LoVo (cell line): ENCODE results near the gene HLA-DOB.

Experiments used
- DNase-seq: peaks from one replicate; pipeline ENCODE4 v3.0.0-alpha.2; 2016; ENCODE audit warnings: low spot score

Gene HLA-DOB

DNA sequence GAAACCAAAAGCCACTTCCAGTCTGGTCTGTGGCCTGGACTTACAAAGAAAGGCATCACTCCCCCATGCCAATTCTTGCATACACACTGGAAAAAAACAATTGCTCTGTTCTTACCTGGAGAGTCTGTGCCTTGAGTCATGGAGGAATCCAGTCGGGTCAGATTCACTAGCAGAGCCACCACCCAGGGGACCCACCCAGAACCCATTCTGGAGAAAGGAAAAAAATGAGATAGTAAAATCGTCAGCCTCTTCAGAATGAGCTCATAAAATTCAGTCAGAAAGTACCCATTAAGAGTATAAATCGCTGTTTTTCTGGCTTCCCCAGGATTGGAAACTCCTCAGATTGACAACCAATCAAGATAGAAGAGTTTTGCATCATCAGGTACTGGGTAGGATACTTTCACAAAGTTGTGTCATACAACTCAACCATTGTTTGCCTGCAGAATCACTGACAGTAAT, at the start of gene HLA-DOB:
Gene HLA-DOB (minus strand): TSS at position 257 of the 459 bp plus-strand sequence. CDS start 51 bp downstream, at position 206.
- peak; percentile 5 for DNase-seq

DNA sequence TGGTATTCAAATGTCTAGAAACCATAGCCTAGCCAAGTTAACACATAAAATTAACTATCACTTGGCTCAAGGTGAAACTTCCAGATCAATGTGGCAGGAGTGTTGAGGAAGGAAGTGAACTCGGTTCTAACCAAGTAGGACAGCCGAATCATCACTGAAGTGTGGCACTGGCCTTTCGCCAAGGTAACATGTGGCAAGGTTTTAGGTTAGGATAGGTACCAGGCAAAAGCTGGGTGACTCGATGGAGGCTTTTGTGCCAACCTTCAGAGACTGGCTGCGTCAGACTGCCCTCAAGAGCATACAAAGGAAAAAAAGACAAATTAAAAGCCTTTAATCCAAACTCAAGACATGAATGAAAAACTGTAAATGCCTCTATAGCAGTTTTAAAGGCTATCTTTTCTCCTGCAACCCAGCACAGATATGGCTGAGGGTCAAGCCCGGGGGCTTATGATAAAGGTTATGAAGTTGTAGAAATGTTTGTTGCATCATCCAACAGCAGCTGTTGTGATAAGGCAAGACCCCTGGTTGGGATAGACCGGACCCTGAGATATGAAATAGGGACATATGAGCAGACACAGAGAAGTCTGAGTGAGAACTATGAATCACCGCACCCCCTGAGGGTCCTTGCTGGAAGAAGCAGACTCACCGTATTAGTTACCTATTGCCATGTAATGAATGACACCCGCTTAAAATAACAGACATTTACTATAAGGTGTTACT, 49.1 kb upstream of the HLA-DOB start:
- DNase-seq, result no peak

DNA sequence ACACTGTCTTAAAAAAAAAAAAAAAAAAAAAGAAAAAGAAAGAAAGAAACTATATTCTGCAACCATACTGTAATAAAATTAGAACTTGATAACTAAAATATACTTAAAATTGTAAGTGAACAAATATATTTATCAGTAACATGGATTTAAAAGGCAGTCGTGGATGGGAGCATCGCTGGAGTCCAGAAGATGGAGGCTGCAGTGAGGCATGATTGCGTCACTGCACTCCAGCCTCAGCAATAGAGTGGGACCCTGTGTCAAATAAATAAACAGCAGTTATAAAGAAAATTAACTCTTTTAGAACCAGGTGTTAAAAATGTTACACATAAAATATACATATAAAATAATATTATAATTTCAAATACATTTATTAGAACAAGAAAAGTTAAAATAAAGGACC, 45.9 kb upstream of the HLA-DOB start:
- DNase-seq, result no peak

DNA sequence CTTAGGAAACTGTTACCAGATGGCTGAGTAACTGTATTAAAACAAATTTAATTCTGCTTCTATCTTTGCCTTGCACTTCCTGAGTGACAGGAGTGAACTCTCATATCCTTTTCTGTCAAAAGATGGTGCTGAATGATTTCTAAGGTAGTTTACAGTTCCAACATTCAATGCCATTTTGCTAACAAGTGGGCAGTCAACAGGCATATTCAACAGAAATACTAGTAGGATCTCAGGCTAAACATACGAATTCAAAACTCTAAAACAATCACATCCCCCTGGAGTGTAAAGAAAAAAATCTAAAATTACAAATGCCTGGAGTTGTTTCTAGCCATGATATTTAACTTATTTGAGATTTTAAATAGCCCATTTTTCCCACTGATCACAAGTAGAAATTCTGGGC, 43.9 kb upstream of the HLA-DOB start:
- no peak for DNase-seq

DNA sequence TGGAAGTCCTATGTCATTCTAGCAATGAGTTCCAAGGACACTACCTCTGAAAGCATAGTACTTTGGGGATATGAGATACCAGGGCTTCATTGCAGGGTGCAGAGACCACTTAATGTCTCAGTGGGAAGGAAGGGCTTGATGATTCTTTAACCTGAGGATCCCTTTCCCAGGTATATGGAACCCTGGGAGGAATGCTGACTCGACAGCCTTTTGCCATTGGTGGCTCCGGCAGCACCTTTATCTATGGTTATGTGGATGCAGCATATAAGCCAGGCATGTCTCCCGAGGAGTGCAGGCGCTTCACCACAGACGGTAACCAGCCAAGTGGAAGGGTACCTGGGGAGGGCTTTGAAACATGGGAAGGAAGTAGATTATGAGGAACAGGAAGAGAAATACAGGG, 41.4 kb upstream of the HLA-DOB start:
- DNase-seq, result no peak

DNA sequence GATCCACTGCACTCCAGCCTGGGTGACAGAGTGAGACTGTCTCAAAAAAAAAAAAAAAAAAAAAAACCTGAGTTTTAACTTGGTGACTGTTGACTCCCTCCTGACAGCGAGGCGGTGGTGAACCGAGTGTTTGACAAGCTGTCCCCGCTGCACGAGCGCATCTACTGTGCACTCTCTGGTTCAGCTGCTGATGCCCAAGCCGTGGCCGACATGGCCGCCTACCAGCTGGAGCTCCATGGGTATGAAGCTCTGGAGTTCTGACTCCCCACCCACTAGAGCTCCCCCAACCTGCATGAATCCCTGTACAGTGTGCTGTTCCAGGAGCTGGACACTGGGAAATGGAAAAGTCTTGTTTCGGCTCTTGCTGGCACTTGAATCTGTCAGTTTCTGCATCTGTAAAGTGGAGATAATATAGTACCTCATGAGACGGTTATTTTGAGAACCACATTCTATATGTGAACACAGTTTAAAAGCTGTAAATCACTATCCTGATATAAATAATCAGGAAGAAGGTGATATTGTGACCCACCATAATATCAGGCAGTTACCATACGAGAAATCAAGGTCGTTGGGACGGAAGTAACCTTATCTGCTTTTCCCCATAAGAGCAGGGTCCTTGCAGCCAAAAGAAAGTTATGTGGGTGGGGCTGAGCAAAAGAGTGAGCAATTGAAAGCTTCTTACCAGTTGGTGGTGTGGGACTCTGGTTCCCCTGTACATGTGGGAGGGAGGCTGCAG, 40.5 kb upstream of the HLA-DOB start:
- no peak for DNase-seq

DNA sequence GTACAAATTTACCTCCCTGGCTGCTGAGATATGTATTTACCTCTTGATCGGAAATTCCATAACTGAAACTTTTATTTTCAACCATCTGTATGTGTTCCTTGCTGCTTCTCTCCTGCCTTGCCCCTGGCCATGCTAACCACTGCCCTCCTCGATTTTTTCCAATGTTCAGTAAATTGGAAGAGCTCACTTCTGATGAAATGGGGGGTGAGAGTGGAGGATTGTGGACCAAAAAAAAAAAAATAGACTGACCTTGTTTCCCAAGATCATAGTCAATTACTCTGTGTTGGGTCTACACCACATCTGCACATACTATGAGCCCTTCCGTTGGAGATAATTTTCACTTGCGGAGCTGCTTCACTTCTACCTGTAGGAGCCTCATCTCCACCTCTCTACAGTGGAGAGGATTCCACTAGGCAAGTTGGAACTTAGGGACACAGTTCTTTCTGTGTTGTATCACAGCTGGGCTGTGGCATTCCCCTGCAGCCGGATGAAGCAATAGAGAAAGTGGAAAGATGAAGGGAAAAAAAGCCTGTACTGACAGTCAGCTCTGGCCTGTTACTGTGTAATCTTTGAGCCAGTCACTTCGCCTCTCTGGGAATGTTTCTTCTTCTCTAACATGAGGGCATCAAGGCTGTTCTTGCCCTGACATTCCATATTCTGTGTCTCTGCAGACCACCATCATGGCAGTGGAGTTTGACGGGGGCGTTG, 38.8 kb upstream of the HLA-DOB start:
- no peak for DNase-seq

DNA sequence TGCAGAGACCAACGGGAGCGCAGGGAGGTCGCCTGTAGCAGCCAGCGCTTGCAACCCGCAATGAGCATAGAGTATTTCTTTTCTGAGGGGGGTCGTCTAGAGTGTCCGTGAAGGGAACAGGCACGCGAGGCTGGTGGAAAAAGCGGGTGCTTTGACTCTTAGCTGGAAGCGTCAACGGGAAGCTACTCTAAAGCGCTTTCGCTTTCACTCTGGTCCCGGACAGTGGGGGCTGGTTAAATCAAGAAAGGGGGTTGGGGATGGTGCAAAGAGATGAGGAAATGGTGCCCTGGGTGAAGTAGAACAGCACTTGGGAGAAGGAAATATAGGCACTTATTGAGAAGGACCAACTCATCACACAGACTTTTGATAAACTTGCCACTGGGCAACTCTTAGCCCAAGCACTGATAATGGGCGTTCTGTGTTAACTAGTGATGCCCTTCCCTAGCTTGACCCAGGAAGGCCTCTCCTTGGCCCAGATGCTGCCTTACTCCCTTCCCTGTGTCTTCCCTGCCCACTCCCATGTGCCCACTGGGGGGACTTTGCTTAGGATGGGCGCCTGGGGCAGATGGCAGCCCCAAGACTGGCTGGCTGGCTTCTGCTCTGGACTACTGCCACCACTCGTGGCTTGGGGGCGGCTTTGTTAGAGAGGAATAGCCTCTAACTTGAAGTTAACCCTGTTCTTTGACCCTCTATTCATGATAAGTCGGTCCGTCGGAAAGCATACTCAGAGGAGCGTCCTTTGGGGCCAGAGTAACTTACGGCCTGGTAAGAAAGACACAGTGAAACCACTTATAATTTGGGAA, 37.8 kb upstream of the HLA-DOB start:
- no peak for DNase-seq

DNA sequence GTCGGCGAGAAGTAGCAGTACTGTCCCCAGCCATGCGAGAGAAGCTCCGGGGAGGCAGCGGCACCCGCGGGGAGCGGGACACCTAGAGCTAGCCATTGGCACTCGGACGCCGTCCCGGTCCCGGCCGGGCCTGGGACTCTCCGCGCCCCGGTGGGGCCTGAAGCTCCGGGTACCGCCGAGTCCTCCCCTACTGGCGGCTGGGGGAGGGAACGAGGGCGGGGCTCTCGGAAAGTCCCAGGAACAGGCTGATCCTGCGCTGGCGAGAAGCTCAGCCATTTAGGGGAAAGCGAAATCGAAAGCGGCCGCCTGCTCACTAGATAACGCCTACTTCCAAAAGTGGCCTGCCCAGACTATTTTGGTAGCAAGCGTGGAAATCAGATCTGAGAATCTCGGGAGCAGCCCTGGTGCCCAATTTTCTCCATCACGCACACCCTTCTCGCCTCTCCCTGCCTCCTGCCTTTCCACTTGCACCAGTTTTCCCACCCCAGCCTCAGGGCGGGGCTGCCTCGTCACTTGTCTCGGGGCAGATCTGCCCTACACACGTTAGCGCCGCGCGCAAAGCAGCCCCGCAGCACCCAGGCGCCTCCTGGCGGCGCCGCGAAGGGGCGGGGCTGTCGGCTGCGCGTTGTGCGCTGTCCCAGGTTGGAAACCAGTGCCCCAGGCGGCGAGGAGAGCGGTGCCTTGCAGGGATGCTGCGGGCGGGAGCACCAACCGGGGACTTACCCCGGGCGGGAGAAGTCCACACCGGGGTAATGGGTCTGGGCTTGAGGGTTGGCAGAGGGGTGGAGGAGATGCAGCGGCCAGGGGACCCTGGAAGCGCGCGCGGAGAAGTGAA, 37.0 kb upstream of the HLA-DOB start, which contains the start of the genes PSMB9 and TAP1:
Gene PSMB9 (plus strand): TSS at position 652 of the 835 bp plus-strand sequence. CDS start 38 bp downstream, at position 690.
Gene TAP1 (minus strand): TSS at position 164 of the 835 bp plus-strand sequence. CDS start 68 bp downstream, at position 96.
- peak; percentile 93 for DNase-seq

DNA sequence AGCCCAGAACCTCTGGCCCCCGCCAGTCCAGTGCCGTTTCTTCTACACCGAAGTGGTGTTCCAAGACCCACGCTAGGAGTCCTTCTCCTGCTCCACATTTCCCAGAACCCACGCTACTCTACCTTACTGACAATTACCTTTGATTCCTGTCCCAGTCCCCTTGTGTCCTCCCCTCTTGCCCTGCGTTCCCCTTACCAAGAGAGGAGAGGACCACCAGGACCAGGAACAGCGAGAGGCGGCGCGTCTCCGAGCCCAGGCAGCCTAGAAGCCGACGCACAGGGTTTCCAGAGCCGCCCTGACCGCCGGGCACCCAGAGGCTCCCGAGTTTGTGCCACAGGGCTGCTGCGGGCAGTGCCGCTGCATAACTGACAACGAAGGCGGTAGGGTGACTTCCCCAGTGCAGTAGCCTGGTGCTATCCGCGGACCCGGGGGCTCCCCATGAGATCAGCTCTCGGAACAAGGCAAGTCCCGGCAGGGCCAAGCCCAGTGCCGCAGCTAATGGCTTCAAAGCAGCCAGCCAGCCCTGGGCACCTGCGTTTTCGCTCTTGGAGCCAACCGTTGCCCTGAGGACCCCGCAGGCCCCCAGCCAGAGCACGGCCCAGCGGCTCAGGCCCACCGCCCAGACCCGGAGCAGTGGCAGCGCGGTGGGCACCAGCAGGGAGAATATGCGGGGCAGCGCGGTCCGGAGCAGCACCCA, 36.2 kb upstream of the HLA-DOB start:
- DNase-seq, result no peak

DNA sequence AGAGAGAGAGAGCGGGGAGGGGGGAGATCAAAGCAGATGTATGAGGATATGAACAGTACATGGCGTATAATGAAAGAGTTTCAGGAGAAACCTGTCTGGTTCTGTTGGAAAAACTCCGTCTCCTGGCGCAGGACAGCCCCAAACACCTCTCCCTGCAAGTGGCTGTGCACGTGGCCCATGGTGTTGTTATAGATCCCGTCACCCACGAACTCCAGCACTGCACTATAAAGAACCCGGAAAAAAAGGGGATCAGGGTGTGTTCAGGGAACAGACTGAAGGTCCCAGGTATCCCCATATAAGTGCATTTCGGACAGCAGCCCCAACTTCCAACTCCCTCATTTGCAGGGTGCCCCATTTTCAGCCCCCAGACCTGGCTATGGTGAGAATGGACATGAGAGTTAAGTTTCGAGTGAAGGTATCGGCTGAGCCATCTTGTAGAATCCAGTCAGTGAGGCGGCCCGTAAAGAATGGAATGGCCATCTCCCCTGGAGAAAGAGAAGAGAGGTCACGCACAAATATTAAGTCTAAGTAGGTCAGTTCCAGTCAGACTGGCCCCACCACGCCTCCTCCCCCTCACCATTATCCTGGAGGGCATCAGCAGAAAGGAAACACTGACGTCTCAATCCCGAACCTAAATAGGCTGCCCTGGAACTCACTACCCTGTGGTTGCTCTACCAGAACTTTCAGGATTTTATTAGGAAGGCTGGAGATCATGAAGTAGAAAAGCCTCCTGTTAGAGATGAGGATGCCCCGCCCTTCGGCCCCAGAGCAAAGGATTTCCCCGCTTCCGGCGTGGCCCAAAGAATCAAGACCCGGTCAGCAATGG, 35.4 kb upstream of the HLA-DOB start:
- no peak for DNase-seq

DNA sequence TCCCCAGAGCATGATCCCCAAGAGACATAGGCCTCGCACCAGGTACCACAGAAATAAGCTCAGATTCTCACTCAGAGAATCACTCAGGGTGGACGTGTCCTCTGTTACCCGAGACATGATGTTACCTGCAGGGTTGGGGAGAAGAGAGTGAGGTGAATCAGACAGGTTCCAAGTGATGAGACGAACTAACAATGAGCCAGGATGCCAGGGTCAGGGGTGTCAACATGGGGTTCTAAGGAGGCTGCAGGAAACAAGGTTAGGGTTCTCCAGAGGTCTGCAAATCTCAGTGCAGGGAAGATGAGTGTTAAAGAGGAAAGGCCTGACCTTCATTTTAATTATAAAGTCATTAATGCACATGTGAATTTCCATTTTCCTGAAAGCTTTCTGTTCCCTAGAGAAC, 34.2 kb upstream of the HLA-DOB start:
- DNase-seq, result no peak

DNA sequence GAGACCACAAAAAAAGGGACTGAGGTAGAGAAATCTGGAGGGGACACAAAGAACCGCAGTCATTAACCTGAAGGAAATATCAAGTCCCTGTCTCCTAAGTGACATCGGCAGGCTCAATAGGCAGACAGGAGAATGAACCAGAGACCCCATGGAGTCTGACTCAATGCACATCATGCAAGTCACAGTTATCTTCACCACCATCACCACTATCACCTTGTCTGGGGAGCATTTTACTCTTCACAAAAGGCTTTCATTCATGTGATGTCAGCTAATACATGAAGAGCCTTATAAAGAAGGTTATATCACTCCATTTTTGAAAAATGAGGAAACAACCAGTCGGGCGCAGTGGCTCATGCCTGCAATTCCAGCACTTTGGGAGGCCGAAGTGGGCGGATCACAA, 32.3 kb upstream of the HLA-DOB start:
- no peak for DNase-seq

DNA sequence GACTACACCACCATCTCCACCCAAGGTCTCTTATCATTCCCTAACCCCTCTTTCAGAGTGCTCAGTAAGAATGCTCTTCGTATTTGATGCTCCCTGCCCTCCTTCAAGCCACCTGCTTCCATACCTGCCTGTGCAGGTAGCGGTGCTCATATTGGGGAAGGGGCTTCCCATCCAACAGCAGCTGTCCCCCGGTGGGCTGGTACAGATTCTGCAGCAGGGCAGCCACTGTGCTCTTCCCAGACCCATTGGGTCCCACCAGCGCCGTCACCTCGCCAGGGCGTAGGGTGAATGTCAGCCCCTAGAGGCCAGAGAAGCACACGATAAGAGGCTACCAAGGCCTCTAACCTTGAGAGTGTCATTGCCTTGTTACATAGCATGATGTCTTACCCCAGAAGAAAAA, 31.0 kb upstream of the HLA-DOB start:
- no peak for DNase-seq

DNA sequence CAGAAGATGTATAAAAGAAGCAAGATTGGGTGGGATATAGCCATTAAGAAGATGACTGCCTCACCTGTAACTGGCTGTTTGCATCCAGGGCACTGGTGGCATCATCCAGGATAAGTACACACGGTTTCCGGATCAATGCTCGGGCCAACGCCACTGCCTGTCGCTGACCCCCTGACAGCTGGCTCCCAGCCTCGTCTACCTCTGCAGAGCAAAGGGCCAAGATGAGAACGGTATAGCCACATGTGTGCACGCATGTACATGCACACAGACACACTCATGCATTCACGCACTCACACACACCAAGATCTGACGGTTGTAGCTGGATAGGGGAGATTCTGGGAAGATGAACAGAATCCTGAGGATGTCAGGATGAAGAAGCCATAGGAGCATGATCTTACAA, 30.2 kb upstream of the HLA-DOB start:
- no peak for DNase-seq

DNA sequence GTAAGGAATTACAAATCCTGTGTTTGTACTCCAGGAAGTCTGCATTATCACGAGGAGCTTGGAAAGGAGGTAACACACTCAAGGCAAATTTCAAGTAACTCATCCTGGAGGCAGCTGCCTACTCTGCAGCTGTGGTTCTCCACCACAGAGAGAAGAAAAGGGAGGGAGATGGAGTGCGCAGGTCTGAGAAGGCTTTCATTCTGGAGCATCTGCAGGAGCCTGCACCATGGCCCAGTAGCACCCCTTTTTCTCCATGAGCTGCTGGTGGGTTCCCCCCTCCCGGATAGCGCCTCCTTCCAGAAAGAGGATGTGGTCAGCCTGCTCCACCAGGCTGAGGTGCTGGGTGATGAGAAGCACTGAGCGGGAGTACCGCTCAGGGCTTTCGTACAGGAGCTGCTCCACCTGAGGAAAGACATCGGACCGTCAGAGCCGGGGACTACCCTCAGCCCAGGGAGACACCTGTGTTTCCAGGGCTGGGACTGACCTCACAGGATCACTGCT, 28.6 kb upstream of the HLA-DOB start:
- no peak for DNase-seq

DNA sequence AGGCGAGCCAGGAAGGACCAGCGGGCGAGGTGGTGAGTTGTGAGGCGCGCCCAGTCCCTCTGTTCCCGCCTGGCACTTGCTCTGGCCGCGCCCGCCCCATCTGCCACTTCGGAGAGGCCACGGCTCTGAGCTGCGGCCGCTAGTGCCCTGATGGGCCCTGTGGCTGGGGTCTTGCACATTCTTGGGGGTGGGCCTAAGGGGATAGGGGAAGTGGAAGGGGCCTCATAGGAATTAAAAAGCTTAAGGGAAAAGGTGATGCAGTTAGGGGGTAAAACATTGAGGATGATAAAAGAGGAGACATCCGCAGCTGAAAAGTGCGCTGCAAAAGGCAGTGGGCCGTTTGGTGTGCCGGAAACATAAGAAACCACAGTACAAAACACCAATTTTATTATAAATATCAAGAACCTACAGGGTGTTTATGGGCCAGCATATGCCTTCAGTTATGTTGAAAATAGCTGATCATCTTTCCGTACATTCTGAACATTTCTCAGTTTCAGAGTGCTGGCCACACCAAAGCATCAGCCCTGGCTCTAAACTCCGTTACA, 28.1 kb upstream of the HLA-DOB start:
- DNase-seq, result no peak

DNA sequence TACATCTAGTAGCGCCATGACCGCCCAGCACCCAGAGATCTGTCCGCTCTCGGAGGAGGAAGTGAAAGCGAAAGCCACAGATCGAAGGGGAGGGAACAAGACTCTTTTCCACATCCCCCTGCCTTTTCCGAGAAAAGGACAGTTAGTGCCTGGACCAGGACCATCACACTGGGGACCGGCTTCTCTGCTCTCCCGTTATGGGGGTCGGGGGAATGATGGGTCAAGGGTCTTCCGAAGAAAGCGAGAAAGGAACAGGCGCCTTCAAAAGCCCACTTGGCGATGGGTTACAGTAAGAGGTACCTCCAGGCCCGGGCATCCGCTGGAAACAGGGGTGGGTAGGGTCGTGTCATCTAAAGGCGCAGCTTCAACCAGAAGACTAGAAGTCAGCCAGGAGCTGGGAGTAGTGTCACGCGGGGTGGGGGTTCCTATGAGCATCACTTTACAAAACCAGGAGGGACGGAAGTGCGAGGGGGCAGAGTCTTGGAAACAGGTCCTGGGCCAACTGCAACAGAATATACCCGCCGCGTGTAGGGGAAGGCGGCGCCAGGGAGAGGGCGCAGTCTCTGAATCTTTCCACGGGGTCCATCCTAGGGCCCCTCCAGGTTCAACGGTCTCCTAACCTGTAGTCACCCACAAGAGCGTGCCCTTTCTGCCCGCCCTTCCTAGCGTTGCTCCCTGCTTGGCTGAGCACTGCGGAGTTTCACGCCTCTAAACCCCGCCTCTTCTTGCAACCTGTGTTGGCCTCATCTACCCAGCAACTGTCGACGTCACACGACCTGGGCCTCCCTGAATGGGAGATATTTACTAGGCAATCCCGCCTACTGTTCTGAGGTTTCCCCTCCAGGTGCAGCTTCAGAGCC, 27.4 kb upstream of the HLA-DOB start, which contains the start of gene PSMB8:
Gene PSMB8 (minus strand): TSS at position 69 of the 860 bp plus-strand sequence. CDS start 51 bp downstream, at position 18.
- peak; percentile 98 for DNase-seq
